DOHH2 (cell line): ENCODE measurements around the gene ATG16L1.
A peak's percentile ranks its signal among the peaks of the same experiment; 100 is the strongest.

Source experiments
- H3F3A ChIP-seq: fragments of 200-600 bp; sonication (generic), shearing (Covaris generic); 2 replicates; pipeline ENCODE4 v1.6.0; 2016; ENCODE audit warnings: antibody characterized with exemption, mild to moderate bottlenecking; ENCODE audit not compliant: control insufficient read depth, insufficient read depth
- H3K27ac ChIP-seq: fragments of 200-600 bp; sonication (generic); 2 replicates; pipeline ENCODE4 v1.5.1; 2014; ENCODE audit warnings: low read depth, mild to moderate bottlenecking, low read length, moderate library complexity
- H3K27me3 ChIP-seq: fragments of 200-600 bp; sonication (generic); 2 replicates; pipeline ENCODE4 v1.6.1; 2014; ENCODE audit warnings: mild to moderate bottlenecking, low read length, mixed read lengths; ENCODE audit not compliant: control insufficient read depth
- H3K36me3 ChIP-seq: fragments of 200-600 bp; sonication (generic); 2 replicates; pipeline ENCODE4 v1.6.1; 2014; ENCODE audit warnings: mild to moderate bottlenecking, low read length, moderate library complexity, mixed read lengths; ENCODE audit not compliant: control insufficient read depth
- H3K4me1 ChIP-seq: fragments of 200-600 bp; sonication (generic); 2 replicates; pipeline ENCODE4 v1.6.1; 2014; ENCODE audit warnings: mild to moderate bottlenecking, low read length, mixed read lengths; ENCODE audit not compliant: control insufficient read depth
- H3K4me2 ChIP-seq: fragments of 200-600 bp; sonication (generic); 2 replicates; pipeline ENCODE4 v1.6.0; 2014; ENCODE audit warnings: mild to moderate bottlenecking, low read length, moderate library complexity
- H3K4me3 ChIP-seq: fragments of 200-600 bp; sonication (generic); 2 replicates; pipeline ENCODE4 v1.5.1; 2014; ENCODE audit warnings: mild to moderate bottlenecking, low read length, mixed read lengths
- H3K79me2 ChIP-seq: fragments of 200-600 bp; sonication (generic); 2 replicates; pipeline ENCODE4 v1.6.1; 2014; ENCODE audit warnings: mild to moderate bottlenecking, low read length, mixed read lengths; ENCODE audit not compliant: control insufficient read depth
- H3K9me2 ChIP-seq: fragments of 200-600 bp; sonication (generic); replicated peaks from 2 replicates; pipeline ENCODE4 v1.6.1; 2014; ENCODE audit warnings: mild to moderate bottlenecking, low read length, mixed read lengths; ENCODE audit not compliant: control insufficient read depth
- H3K9me3 ChIP-seq: fragments of 200-600 bp; sonication (generic); 2 replicates; pipeline ENCODE4 v1.6.1; 2014; ENCODE audit warnings: antibody characterized with exemption, low read length, mixed read lengths; ENCODE audit not compliant: control insufficient read depth, insufficient read depth
- H4K20me1 ChIP-seq: fragments of 200-600 bp; sonication (generic); 2 replicates; pipeline ENCODE4 v1.6.0; 2014; ENCODE audit warnings: low read depth, mild to moderate bottlenecking, antibody characterized with exemption, low read length, moderate library complexity; ENCODE audit not compliant: control insufficient read depth, insufficient read depth
- EZH2phosphoT487 ChIP-seq: fragments of 200-600 bp; sonication (generic); IDR thresholded peaks from 2 replicates; pipeline ENCODE4 v1.6.1; 2017; ENCODE audit warnings: borderline replicate concordance, mild to moderate bottlenecking, antibody characterized with exemption, low read length, moderate library complexity, mixed read lengths
- TF ChIP-seq, protein P1 (sequence below): fragments of 200-600 bp; sonication (generic); IDR thresholded peaks from one replicate; pipeline ENCODE4 v1.5.1; 2014; ENCODE audit warnings: antibody characterized with exemption, mild to moderate bottlenecking, low read depth, low read length; ENCODE audit not compliant: poor library complexity, severe bottlenecking

The ATG16L1 gene

DNA sequence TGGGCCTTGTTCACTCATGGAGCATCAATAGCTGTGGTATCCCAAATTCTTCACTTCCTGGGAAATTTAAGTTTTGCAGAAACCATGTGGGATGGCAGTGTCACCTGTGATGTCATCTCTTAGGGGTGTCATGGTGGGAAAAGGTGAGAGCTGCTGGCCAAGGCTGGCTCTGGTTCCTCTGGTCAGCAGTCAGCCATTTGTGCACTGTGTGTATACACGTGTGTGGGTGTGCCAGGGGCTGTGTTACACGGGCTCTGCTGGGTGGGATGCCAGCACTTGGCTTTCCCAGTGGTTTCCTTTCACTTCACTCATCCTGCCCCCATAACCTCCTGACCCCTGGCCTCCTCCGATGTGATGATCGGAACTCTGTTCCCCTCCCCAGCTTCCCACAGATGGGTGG lies 77.4 kb downstream of the ATG16L1 start:
- H3K9me3 ChIP-seq = no peaks in the 10 kb centered on the region

DNA sequence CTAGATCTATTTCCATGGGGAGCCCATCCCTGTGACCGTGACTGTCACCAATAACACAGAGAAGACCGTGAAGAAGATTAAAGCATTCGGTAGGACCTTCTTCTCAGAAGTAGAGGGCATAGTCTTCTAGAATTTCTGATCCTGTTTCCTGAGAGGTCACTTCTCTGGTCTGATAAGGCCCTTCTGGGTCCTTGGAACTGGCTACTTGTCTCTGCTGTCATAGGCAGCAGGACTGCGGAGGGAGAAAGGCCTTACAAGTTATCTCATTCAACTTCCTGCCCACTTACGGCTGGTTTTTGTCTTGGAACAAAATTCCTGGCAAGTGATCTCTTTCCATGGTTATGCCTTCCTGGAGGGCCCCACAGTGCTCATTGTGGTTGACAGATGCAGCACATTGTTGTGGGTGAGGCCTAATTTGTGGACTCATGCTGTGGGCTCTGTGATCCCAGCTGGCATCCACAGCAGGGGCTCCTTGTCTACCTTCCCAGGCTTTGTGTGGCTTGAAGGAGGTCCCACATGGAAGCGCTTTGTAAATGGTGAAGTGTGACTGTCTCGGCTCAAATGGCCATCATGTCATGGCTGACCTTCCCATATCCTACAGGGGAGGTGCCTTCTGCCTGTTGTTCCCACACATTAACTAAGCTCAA lies 78.1 kb downstream of the ATG16L1 start:
- Histone ChIP-seq H3K4me3 (no peak overlapping the region), H3K4me2 (no peak overlapping the region), H3K27me3 (0 out of 2 replicates have a peak, but pooled peaks cover 10% of the 10 kb centered on the region), H3F3A (peaks cover 5% of the 10 kb centered on the region), H3K9me2 (no peaks in the 10 kb centered on the region), H3K36me3 (no peaks in the 10 kb centered on the region), H3K9me3 (no peaks in the 10 kb centered on the region), H3K27ac (no peak overlapping the region), H3K4me1 (peaks cover 40% of the 10 kb centered on the region), H3K79me2 (no peaks in the 10 kb centered on the region), H4K20me1 (no peaks in the 10 kb centered on the region)
- TF ChIP-seq, protein P1, sequence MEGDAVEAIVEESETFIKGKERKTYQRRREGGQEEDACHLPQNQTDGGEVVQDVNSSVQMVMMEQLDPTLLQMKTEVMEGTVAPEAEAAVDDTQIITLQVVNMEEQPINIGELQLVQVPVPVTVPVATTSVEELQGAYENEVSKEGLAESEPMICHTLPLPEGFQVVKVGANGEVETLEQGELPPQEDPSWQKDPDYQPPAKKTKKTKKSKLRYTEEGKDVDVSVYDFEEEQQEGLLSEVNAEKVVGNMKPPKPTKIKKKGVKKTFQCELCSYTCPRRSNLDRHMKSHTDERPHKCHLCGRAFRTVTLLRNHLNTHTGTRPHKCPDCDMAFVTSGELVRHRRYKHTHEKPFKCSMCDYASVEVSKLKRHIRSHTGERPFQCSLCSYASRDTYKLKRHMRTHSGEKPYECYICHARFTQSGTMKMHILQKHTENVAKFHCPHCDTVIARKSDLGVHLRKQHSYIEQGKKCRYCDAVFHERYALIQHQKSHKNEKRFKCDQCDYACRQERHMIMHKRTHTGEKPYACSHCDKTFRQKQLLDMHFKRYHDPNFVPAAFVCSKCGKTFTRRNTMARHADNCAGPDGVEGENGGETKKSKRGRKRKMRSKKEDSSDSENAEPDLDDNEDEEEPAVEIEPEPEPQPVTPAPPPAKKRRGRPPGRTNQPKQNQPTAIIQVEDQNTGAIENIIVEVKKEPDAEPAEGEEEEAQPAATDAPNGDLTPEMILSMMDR = no peak
- no peak for TF ChIP-seq EZH2phosphoT487

More for the DNA sequence above, 77.4 kb downstream of the ATG16L1 start:
- TF ChIP-seq, protein P1 = no peak
- no peak for TF ChIP-seq EZH2phosphoT487
- no peaks in the 10 kb centered on the region for H3K79me2 ChIP-seq
- H3K4me2 ChIP-seq = no peak overlapping the region
- H3F3A ChIP-seq = peaks cover 5% of the 10 kb centered on the region
- H3K4me3 ChIP-seq = no peak overlapping the region
- no peaks in the 10 kb centered on the region for H4K20me1 ChIP-seq
- no peak overlapping the region for H3K27ac ChIP-seq
- 0 out of 2 replicates have a peak, but pooled peaks cover 9% of the 10 kb centered on the region for H3K27me3 ChIP-seq
- H3K36me3 ChIP-seq = no peaks in the 10 kb centered on the region
- no peaks in the 10 kb centered on the region for H3K9me2 ChIP-seq
- peaks cover 39% of the 10 kb centered on the region for H3K4me1 ChIP-seq

DNA sequence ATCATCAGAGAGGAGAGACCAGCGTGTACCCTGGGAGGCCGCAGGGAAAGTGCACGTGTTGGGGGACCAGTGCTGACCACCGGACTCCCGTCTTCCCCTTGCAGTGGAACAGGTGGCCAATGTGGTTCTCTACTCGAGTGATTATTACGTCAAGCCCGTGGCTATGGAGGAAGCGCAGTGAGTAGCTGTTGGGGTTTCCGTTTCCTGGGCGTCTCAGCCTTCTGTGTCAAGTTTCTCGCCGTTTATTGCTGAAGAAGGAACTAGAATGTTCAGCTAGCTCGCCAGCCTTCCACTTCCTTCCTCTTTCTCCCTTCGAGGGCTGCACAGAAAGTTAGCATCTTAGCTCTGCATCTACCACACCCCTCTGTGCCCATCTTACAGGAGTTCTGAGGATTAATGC lies 80.1 kb downstream of the ATG16L1 start:
- TF ChIP-seq, protein P1 = no peak
- TF ChIP-seq EZH2phosphoT487 = no peak
- Histone ChIP-seq H3K79me2 (no peaks in the 10 kb centered on the region), H3K36me3 (no peaks in the 10 kb centered on the region), H3K4me2 (peak overlapping the region; percentile 68), H3K4me1 (peaks cover 40% of the 10 kb centered on the region), H3K4me3 (peak overlapping the region; percentile 49), H3K27ac (peak overlapping the region; percentile 77), H3K27me3 (peaks cover 12% of the 10 kb centered on the region), H3F3A (peaks cover 5% of the 10 kb centered on the region), H4K20me1 (no peaks in the 10 kb centered on the region), H3K9me2 (no peaks in the 10 kb centered on the region), H3K9me3 (no peaks in the 10 kb centered on the region)
